Measurements from ENCODE around the gene PCNP.
"Not testable (repeated sequence)": the region's sequence is repeated elsewhere in the genome, so short reads cannot be mapped to it uniquely, and the experiment has no call there.

The PCNP gene

GRCh38 chr3:101591071-101591470 is 17.1 kb downstream of the PCNP start:
- H3K9ac ChIP-seq (ENCODE audit: insufficient read length), result no peak overlapping the region
- no peak overlapping the region; the same call in 1 of the 2 replicates for H3K27ac ChIP-seq
- no peak for TF ChIP-seq POLR2AphosphoS5 (IDR thresholded peaks at IDR 0.05; ENCODE audit: borderline replicate concordance, low read depth, low read length)
- TF ChIP-seq FOXP2 (optimal IDR thresholded peaks at IDR 0.05; ENCODE audit: control extremely low read depth, extremely low read length, insufficient read depth), result no peak
- no peak for TF ChIP-seq EZH2 (IDR thresholded peaks at IDR 0.05)
- no peak for DNase-seq (ENCODE audit: low read depth, low spot score)
- peaks cover 66% of the 10 kb centered on the region for H3K36me3 ChIP-seq (ENCODE audit: insufficient read depth, low read length)
- no peak overlapping the region for H3K4me3 ChIP-seq
- H3K9me3 ChIP-seq (ENCODE audit: low read depth, low read length), result no peaks in the 10 kb centered on the region

GRCh38 chr3:101602731-101603130 is 28.8 kb downstream of the PCNP start:
- no peak for DNase-seq (ENCODE audit: low read depth, low spot score)
- H3K9me3 ChIP-seq (ENCODE audit: low read depth, low read length), result no peaks in the 10 kb centered on the region

GRCh38 chr3:101603184-101603583 is 29.2 kb downstream of the PCNP start:
- no peak overlapping the region for H3K9ac ChIP-seq (ENCODE audit: insufficient read length)
- H3K36me3 ChIP-seq (ENCODE audit: insufficient read depth, low read length), result peaks cover 3% of the 10 kb centered on the region; the same call in 1 of the 2 replicates
- no peak overlapping the region for H3K4me3 ChIP-seq
- no peak overlapping the region for H3K27ac ChIP-seq
- no peaks in the 10 kb centered on the region for H3K9me3 ChIP-seq (ENCODE audit: low read depth, low read length)
- TF ChIP-seq POLR2AphosphoS5 (IDR thresholded peaks at IDR 0.05; ENCODE audit: borderline replicate concordance, low read depth, low read length), result no peak
- no peak for TF ChIP-seq FOXP2 (optimal IDR thresholded peaks at IDR 0.05; ENCODE audit: control extremely low read depth, extremely low read length, insufficient read depth)
- no peak for TF ChIP-seq EZH2 (IDR thresholded peaks at IDR 0.05)
- no peak for DNase-seq (ENCODE audit: low read depth, low spot score)

More at GRCh38 chr3:101602731-101603130, 28.8 kb downstream of the PCNP start:
- no peak for TF ChIP-seq POLR2AphosphoS5 (IDR thresholded peaks at IDR 0.05; ENCODE audit: borderline replicate concordance, low read depth, low read length)
- TF ChIP-seq FOXP2 (optimal IDR thresholded peaks at IDR 0.05; ENCODE audit: control extremely low read depth, extremely low read length, insufficient read depth), result no peak
- TF ChIP-seq EZH2 (IDR thresholded peaks at IDR 0.05), result no peak
- Histone ChIP-seq H3K4me3 (no peak overlapping the region), H3K27ac (no peak overlapping the region), H3K9ac (ENCODE audit: insufficient read length) (no peak overlapping the region), H3K36me3 (ENCODE audit: insufficient read depth, low read length) (peaks cover 3% of the 10 kb centered on the region; the same call in 1 of the 2 replicates)

GRCh38 chr3:101605398-101605797 is 31.4 kb downstream of the PCNP start:
- H3K9ac ChIP-seq (ENCODE audit: insufficient read length); H3K9me3 ChIP-seq (ENCODE audit: low read depth, low read length); H3K27ac ChIP-seq; H3K36me3 ChIP-seq (ENCODE audit: insufficient read depth, low read length); DNase-seq (ENCODE audit: low read depth, low spot score); H3K4me3 ChIP-seq: not testable (repeated sequence)

DNA sequence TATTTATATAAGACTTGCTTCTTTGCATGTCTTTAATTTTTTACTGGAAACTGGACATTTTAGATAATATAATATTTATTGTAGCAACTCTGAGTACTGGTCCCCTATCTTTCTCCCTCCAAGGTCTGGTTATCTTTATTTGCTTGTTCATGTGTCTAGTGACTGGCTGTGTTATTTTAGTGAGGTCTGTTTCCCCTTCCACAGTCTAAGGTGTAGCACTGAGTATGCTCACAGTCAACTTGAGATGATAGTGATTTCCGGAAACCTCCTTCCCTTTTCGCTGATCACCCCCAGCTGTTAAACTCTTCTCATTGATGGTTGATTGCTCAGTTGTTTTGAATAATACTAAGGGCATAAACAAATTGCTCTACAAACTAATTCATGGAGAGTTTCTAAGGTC is 37.0 kb downstream of the PCNP start:
- H3K4me3 ChIP-seq, result no peak overlapping the region
- H3K36me3 ChIP-seq (ENCODE audit: insufficient read depth, low read length), result no peaks in the 10 kb centered on the region
- no peak for DNase-seq (ENCODE audit: low read depth, low spot score)
- no peak overlapping the region for H3K9ac ChIP-seq (ENCODE audit: insufficient read length)
- no peak overlapping the region for H3K27ac ChIP-seq
- TF ChIP-seq FOXP2 (optimal IDR thresholded peaks at IDR 0.05; ENCODE audit: control extremely low read depth, extremely low read length, insufficient read depth) (no peak), EZH2 (IDR thresholded peaks at IDR 0.05) (no peak), POLR2AphosphoS5 (IDR thresholded peaks at IDR 0.05; ENCODE audit: borderline replicate concordance, low read depth, low read length) (no peak)
- H3K9me3 ChIP-seq (ENCODE audit: low read depth, low read length), result no peaks in the 10 kb centered on the region

DNA sequence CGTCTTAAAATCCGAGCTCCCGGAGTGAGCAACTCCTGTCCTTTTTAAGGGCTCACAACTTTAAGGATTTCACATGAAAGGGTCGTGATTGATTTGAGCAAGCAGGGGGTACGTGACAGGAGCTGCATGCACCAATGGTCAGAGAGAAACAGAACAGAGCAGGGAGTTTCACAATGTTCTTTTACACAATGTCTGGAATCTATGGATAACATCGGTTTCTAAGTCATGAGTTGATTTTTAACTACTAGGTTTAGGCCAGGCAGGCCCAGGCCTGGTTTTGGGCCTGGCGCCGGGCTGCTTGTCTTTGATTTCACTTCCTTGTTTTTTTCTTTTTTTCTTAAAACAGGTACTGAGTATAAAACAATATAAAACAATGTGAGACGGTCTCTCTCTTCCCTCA is 39.0 kb downstream of the PCNP start:
- not testable (repeated sequence) for H3K9ac ChIP-seq (ENCODE audit: insufficient read length); DNase-seq (ENCODE audit: low read depth, low spot score); H3K36me3 ChIP-seq (ENCODE audit: insufficient read depth, low read length); H3K4me3 ChIP-seq; H3K9me3 ChIP-seq (ENCODE audit: low read depth, low read length); H3K27ac ChIP-seq

GRCh38 chr3:101615525-101615924 is 41.5 kb downstream of the PCNP start:
- Histone ChIP-seq H3K27ac (no peak overlapping the region), H3K9ac (ENCODE audit: insufficient read length) (no peak overlapping the region), H3K4me3 (no peak overlapping the region), H3K36me3 (ENCODE audit: insufficient read depth, low read length) (no peaks in the 10 kb centered on the region), H3K9me3 (ENCODE audit: low read depth, low read length) (no peaks in the 10 kb centered on the region)
- DNase-seq (ENCODE audit: low read depth, low spot score), result no peak
- TF ChIP-seq FOXP2 (optimal IDR thresholded peaks at IDR 0.05; ENCODE audit: control extremely low read depth, extremely low read length, insufficient read depth), result no peak
- TF ChIP-seq EZH2 (IDR thresholded peaks at IDR 0.05), result no peak
- TF ChIP-seq POLR2AphosphoS5 (IDR thresholded peaks at IDR 0.05; ENCODE audit: borderline replicate concordance, low read depth, low read length), result no peak

GRCh38 chr3:101617478-101617877 is 43.5 kb downstream of the PCNP start:
- no peak for DNase-seq (ENCODE audit: low read depth, low spot score)
- no peak overlapping the region for H3K9ac ChIP-seq (ENCODE audit: insufficient read length)
- no peaks in the 10 kb centered on the region for H3K9me3 ChIP-seq (ENCODE audit: low read depth, low read length)
- H3K4me3 ChIP-seq, result no peak overlapping the region
- H3K27ac ChIP-seq, result no peak overlapping the region
- H3K36me3 ChIP-seq (ENCODE audit: insufficient read depth, low read length), result no peaks in the 10 kb centered on the region
- no peak for TF ChIP-seq EZH2 (IDR thresholded peaks at IDR 0.05)
- no peak for TF ChIP-seq POLR2AphosphoS5 (IDR thresholded peaks at IDR 0.05; ENCODE audit: borderline replicate concordance, low read depth, low read length)
- TF ChIP-seq FOXP2 (optimal IDR thresholded peaks at IDR 0.05; ENCODE audit: control extremely low read depth, extremely low read length, insufficient read depth), result no peak

DNA sequence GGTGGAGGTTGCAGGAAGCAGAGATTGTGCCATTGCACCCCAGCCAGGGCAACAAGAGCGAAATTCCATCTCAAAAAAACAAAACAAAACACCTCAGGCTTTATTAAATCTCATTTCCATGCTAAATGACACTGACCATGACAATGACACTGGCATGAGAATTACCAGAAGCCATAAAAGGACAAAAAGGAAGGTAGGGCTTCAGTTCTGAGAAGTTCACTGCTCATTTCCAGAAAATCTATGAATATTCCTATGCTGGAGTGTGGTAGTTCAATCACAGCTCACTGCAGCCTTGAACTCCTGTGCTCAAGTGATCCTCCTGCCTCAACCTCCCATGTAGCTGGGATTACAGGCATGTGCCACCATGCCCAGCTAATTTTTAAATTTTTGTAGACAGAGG is 44.7 kb downstream of the PCNP start:
- H3K4me3 ChIP-seq, result no peak overlapping the region
- H3K36me3 ChIP-seq (ENCODE audit: insufficient read depth, low read length), result no peaks in the 10 kb centered on the region
- H3K9me3 ChIP-seq (ENCODE audit: low read depth, low read length), result no peaks in the 10 kb centered on the region
- DNase-seq (ENCODE audit: low read depth, low spot score), result no peak
- TF ChIP-seq FOXP2 (optimal IDR thresholded peaks at IDR 0.05; ENCODE audit: control extremely low read depth, extremely low read length, insufficient read depth) (no peak), POLR2AphosphoS5 (IDR thresholded peaks at IDR 0.05; ENCODE audit: borderline replicate concordance, low read depth, low read length) (no peak), EZH2 (IDR thresholded peaks at IDR 0.05) (no peak)
- no peak overlapping the region for H3K9ac ChIP-seq (ENCODE audit: insufficient read length)
- no peak overlapping the region for H3K27ac ChIP-seq
